Endothelial cell of umbilical vein (primary cell): Measurements from ENCODE around the gene ZMIZ1. TPM values are rescaled to one million over a fixed set of nuclear protein-coding genes. Genes with fewer than 3 reads are reported as not detected.

Source experiments
- BruUV-seq: library from RNA; stranded (reverse); fragments of 400-500 nt; replicated peaks from 2 replicates; lab custom pipeline; 2021; lab: Mats Ljungman, UMichigan
- CTCF ChIA-PET: fragments of 300-600, 350-600 bp; sonication (Branson Sonifier 250); formaldehyde crosslinking; loops from one replicate; lab custom pipeline; 2021; ENCODE audit warnings: antibody characterized with exemption, inconsistent platforms; lab: Charles Lee
- POLR2A ChIA-PET: fragments of 300-600, 350-600 bp; sonication (Branson Sonifier 250); formaldehyde crosslinking; loops from one replicate; lab custom pipeline; 2021; ENCODE audit warnings: antibody characterized with exemption, inconsistent platforms; lab: Charles Lee
- DNase-seq: peaks from one replicate; pipeline ENCODE4 v3.0.0-alpha.2; 2011; ENCODE audit warnings: low read depth, low spot score
- FAIRE-seq: peaks from 2 replicates; lab custom pipeline; 2011; peaks lifted over from hg19 to GRCh38; lab: Jason Lieb, UNC
- H2AFZ ChIP-seq: 2 replicates; pipeline ENCODE4 v1.6.0; 2012; ENCODE audit warnings: low read depth, low read length, control low read depth, inconsistent platforms
- H3K27ac ChIP-seq: 2 replicates; pipeline ENCODE4 v1.5.1; 2011; ENCODE audit warnings: low read depth, mild to moderate bottlenecking, control low read depth, low read length, moderate library complexity; ENCODE audit not compliant: insufficient read depth
- H3K27me3 ChIP-seq, 2 experiments: 2 replicates each; pipeline versions ENCODE4 v1.6.0 to v1.6.1; 2011; ENCODE audit warnings: low read length in 2 of 2, mixed read lengths in 1 of 2; ENCODE audit not compliant: control insufficient read depth in 2 of 2, insufficient read depth in 2 of 2
- H3K36me3 ChIP-seq, 2 experiments: 2 replicates in 1 of 2; 3 replicates in 1 of 2; pipeline ENCODE4 v1.5.1; 2011; ENCODE audit warnings: low read length in 2 of 2, mild to moderate bottlenecking in 1 of 2, moderate library complexity in 1 of 2; ENCODE audit not compliant: control insufficient read depth in 2 of 2, insufficient read depth in 2 of 2; ENCODE audit errors: extremely low read depth in 1 of 2
- H3K4me1 ChIP-seq: 3 replicates; pipeline ENCODE4 v1.5.1; 2011; ENCODE audit warnings: mild to moderate bottlenecking, low read length; ENCODE audit not compliant: control insufficient read depth, insufficient read depth; ENCODE audit errors: extremely low read depth
- H3K4me2 ChIP-seq: 2 replicates; pipeline ENCODE4 v1.6.1; 2011; ENCODE audit warnings: low read length, control low read depth, mixed read lengths; ENCODE audit not compliant: insufficient read depth
- H3K4me3 ChIP-seq, 3 experiments: fragments of 200-600 bp in 1 of 3; sonication (generic), shearing (Covaris generic) in 1 of 3; replicated peaks in 1 of 3; 2 replicates each; pipeline ENCODE4 v1.5.1; 2011 to 2016; ENCODE audit warnings: control low read depth in 3 of 3, low read length in 3 of 3, mild to moderate bottlenecking in 2 of 3, inconsistent platforms in 1 of 3, low read depth in 1 of 3, moderate library complexity in 1 of 3; ENCODE audit not compliant: insufficient read depth in 1 of 3
- H3K79me2 ChIP-seq: 2 replicates; pipeline ENCODE4 v1.6.0; 2012; ENCODE audit warnings: low read length, inconsistent platforms; ENCODE audit not compliant: control insufficient read depth, insufficient read depth
- H3K9ac ChIP-seq: replicated peaks from 2 replicates; pipeline ENCODE3; 2011; ENCODE audit warnings: low read length, control low read depth; ENCODE audit not compliant: insufficient read depth; ENCODE audit errors: extremely low read depth
- H3K9me1 ChIP-seq: replicated peaks from 3 replicates; pipeline ENCODE4 v1.6.0; 2011; ENCODE audit warnings: mild to moderate bottlenecking, low read length; ENCODE audit not compliant: control insufficient read depth, insufficient read depth; ENCODE audit errors: extremely low read depth
- H3K9me3 ChIP-seq: replicated peaks from 2 replicates; pipeline ENCODE4 v1.5.1; 2012; ENCODE audit warnings: low read length, inconsistent platforms; ENCODE audit not compliant: control insufficient read depth, insufficient read depth
- H4K20me1 ChIP-seq: replicated peaks from 2 replicates; pipeline ENCODE3; 2011; ENCODE audit warnings: mild to moderate bottlenecking, low read length; ENCODE audit not compliant: control insufficient read depth, insufficient read depth; ENCODE audit errors: extremely low read depth
- CTCF ChIP-seq, 2 donors: IDR thresholded peaks; 1 replicate in 1 of 2; 2 replicates in 1 of 2; pipeline ENCODE4 v1.5.1; 2011; ENCODE audit warnings: low read length in 2 of 2, mild to moderate bottlenecking in 2 of 2, moderate library complexity in 2 of 2, control low read depth in 1 of 2, inconsistent platforms in 1 of 2, low read depth in 1 of 2; ENCODE audit not compliant: insufficient read depth in 1 of 2; ENCODE audit errors: extremely low read depth in 1 of 2
- EZH2 ChIP-seq: IDR thresholded peaks from 2 replicates; pipeline ENCODE4 v1.6.1; 2012; ENCODE audit warnings: borderline replicate concordance, low read depth, mild to moderate bottlenecking, moderate library complexity, low read length, inconsistent platforms; ENCODE audit not compliant: severe bottlenecking
- FOS ChIP-seq: IDR thresholded peaks from 2 replicates; pipeline ENCODE4 v1.6.1; 2011; ENCODE audit warnings: mild to moderate bottlenecking, low read length, moderate library complexity, borderline replicate concordance; ENCODE audit not compliant: insufficient read depth
- GATA2 ChIP-seq: IDR thresholded peaks from 2 replicates; pipeline ENCODE4 v1.7.0; 2011; ENCODE audit warnings: low read depth, mild to moderate bottlenecking, moderate library complexity, mixed read lengths, low read length; ENCODE audit not compliant: insufficient read length, insufficient read depth
- JUN ChIP-seq: IDR thresholded peaks from 2 replicates; pipeline ENCODE4 v1.6.1; 2011; ENCODE audit warnings: borderline replicate concordance, low read depth; ENCODE audit not compliant: insufficient read length, insufficient read depth
- MAX ChIP-seq: IDR thresholded peaks from 2 replicates; pipeline ENCODE4 v1.6.1; 2011; ENCODE audit not compliant: insufficient read depth, insufficient read length
- MYC ChIP-seq: IDR thresholded peaks from one replicate; pipeline ENCODE4 v1.6.1; 2011; ENCODE audit warnings: mild to moderate bottlenecking, low read depth, low read length
- POLR2A ChIP-seq: IDR thresholded peaks from 2 replicates; pipeline ENCODE4 v1.6.1; 2012; ENCODE audit warnings: low read depth, mild to moderate bottlenecking, control low read depth, low read length
- POLR2AphosphoS5 ChIP-seq: IDR thresholded peaks from 2 replicates; pipeline ENCODE4 v1.6.1; 2012; ENCODE audit warnings: low read depth, mild to moderate bottlenecking, control low read depth, low read length, moderate library complexity; ENCODE audit not compliant: insufficient read depth
- dilution Hi-C: fragments of 300-500 bp; cut with MboI; formaldehyde crosslinking; loops from one replicate; pipeline ENCODE4 v1.15.0; 2019; ENCODE audit warnings: low sequenced_read_pairs; ENCODE audit not compliant: extremely low pct_ligation_motif_present
- intact Hi-C: fragments of 100-400 bp; cut with micrococcal nuclease; formaldehyde crosslinking; loops from one replicate; pipeline ENCODE4 v1.10.0; 2022
- polyA plus RNA-seq, 4 experiments: library from polyadenylated mRNA; depleted of rRNA in 3 of 4; stranded (reverse) in 3 of 4; unstranded in 1 of 4; fragments of >200 nt; gene quantifications; 2 replicates each; pipeline versions ENCODE4 v1.2.1 to v1.2.3, GENCODE V29; 2011 to 2012; ENCODE audit warnings: missing spikeins in 1 of 4
- total RNA-seq: library from RNA; stranded (reverse); gene quantifications from 2 replicates; pipeline ENCODE4 v1.2.3, GENCODE V29; 2021

Gene ZMIZ1
- total and polyA plus RNA-seq, 2 donors (not counting 3 experiments of a cell fraction or from before 2014, with no cell fraction given), result 12.5 to 46.7 TPM

GRCh38 chr10:79166741-79167140 lies 98.0 kb downstream of the ZMIZ1 start:
- Histone ChIP-seq H4K20me1 (no peaks in the 10 kb centered on the region), H3K4me1 (no peaks in the 10 kb centered on the region), H3K9me1 (no peaks in the 10 kb centered on the region), H3K79me2 (no peaks in the 10 kb centered on the region), H3K27me3 (no peaks in the 10 kb centered on the region), H2AFZ (no peak overlapping the region), H3K4me2 (no peak overlapping the region), H3K9ac (no peak overlapping the region), H3K36me3 (peaks cover 0 to 52% of the 10 kb centered on the region in 2 experiments), H3K9me3 (no peaks in the 10 kb centered on the region), H3K4me3 (no peak overlapping the region), H3K27ac (no peak overlapping the region)
- FAIRE-seq, result no peak
- BruUV-seq, result no TSS peak
- DNase-seq, result no peak
- intact Hi-C loops (no loop called here), dilution Hi-C loops (no loop called here)
- POLR2A ChIA-PET, result interaction anchor here (0.9 kb wide), 1 partner anchor 39 kb away, joined by 3 read pairs; no protein-coding TSS in a partner anchor
- CTCF ChIA-PET, result interaction anchor here (1.9 kb wide), 1 partner anchor 11 kb away, joined by 4 read pairs; no protein-coding TSS in a partner anchor
- TF ChIP-seq MAX, result no peak
- TF ChIP-seq POLR2AphosphoS5, result no peak
- TF ChIP-seq JUN, result no peak
- no peak for TF ChIP-seq CTCF (IDR thresholded peaks at IDR 0.05; ENCODE audit: extremely low read depth in 1 of 2, insufficient read depth in 1 of 2, low read depth in 1 of 2, low read length in 2 of 2)
- no peak for TF ChIP-seq MYC
- no peak for TF ChIP-seq EZH2
- TF ChIP-seq GATA2, result no peak
- TF ChIP-seq POLR2A, result no peak
- no peak for TF ChIP-seq FOS
